Trophoblast cell (in vitro differentiated cells and primary cell): ENCODE data around the gene DPH1.

Experiments used
- DNase-seq, 2 donors: peaks; one replicate each; pipeline ENCODE4 v3.0.0-alpha.2; 2016
- H2AFZ ChIP-seq: 2 replicates; pipeline ENCODE4 v1.6.1; 2013; ENCODE audit warnings: low read length, moderate library complexity, mild to moderate bottlenecking; ENCODE audit not compliant: insufficient read depth, poor library complexity
- H2AK5ac ChIP-seq: 2 replicates; pipeline ENCODE4 v1.6.1; 2013; ENCODE audit warnings: mild to moderate bottlenecking, low read length
- H2BK120ac ChIP-seq: 2 replicates; pipeline ENCODE4 v1.6.1; 2013; ENCODE audit warnings: low read length, mild to moderate bottlenecking, moderate library complexity; ENCODE audit not compliant: insufficient read depth, poor library complexity
- H2BK12ac ChIP-seq: 2 replicates; pipeline ENCODE4 v1.6.1; 2013; ENCODE audit warnings: mild to moderate bottlenecking, low read length, moderate library complexity
- H2BK5ac ChIP-seq: 2 replicates; pipeline ENCODE4 v1.6.1; 2013; ENCODE audit warnings: low read length, low read depth, moderate library complexity, mild to moderate bottlenecking; ENCODE audit not compliant: poor library complexity
- H3K14ac ChIP-seq: 2 replicates; pipeline ENCODE4 v1.6.1; 2013; ENCODE audit warnings: mild to moderate bottlenecking, low read length
- H3K18ac ChIP-seq: 2 replicates; pipeline ENCODE4 v1.6.1; 2013; ENCODE audit warnings: mild to moderate bottlenecking, low read length
- H3K23ac ChIP-seq: 2 replicates; pipeline ENCODE4 v1.6.1; 2013; ENCODE audit warnings: low read length
- H3K27ac ChIP-seq: 2 replicates; pipeline ENCODE4 v1.5.1; 2013; ENCODE audit warnings: low read depth, mild to moderate bottlenecking, inconsistent platforms, low read length, moderate library complexity
- H3K27me3 ChIP-seq: 2 replicates; pipeline ENCODE4 v1.6.1; 2013; ENCODE audit warnings: inconsistent platforms, mild to moderate bottlenecking, low read length, moderate library complexity; ENCODE audit not compliant: insufficient read depth
- H3K36me3 ChIP-seq, 2 experiments: 1 replicate in 1 of 2; 2 replicates in 1 of 2; pipeline ENCODE4 v1.6.1; 2013; ENCODE audit warnings: low read length in 2 of 2, mild to moderate bottlenecking in 2 of 2, moderate library complexity in 1 of 2; ENCODE audit not compliant: insufficient read depth in 2 of 2, control insufficient read depth in 1 of 2
- H3K4ac ChIP-seq: 2 replicates; pipeline ENCODE4 v1.6.1; 2013; ENCODE audit warnings: low read depth, mild to moderate bottlenecking, low read length, moderate library complexity
- H3K4me1 ChIP-seq, 2 experiments: 1 replicate in 1 of 2; 2 replicates in 1 of 2; pipeline ENCODE4 v1.6.1; 2013; ENCODE audit warnings: low read length in 2 of 2, mild to moderate bottlenecking in 2 of 2, moderate library complexity in 1 of 2; ENCODE audit not compliant: insufficient read depth in 2 of 2, control insufficient read depth in 1 of 2
- H3K4me2 ChIP-seq: 2 replicates; pipeline ENCODE4 v1.6.1; 2013; ENCODE audit warnings: inconsistent platforms, mild to moderate bottlenecking, low read length, moderate library complexity
- H3K4me3 ChIP-seq: 2 replicates; pipeline ENCODE4 v1.5.1; 2013; ENCODE audit warnings: mild to moderate bottlenecking, low read depth, low read length, inconsistent platforms
- H3K79me1 ChIP-seq: one replicate; pipeline ENCODE4 v1.6.1; 2013; ENCODE audit warnings: low read length
- H3K79me2 ChIP-seq: 2 replicates; pipeline ENCODE4 v1.6.1; 2013; ENCODE audit warnings: low read length, mild to moderate bottlenecking; ENCODE audit not compliant: control insufficient read depth, insufficient read depth, poor library complexity
- H3K9ac ChIP-seq: 2 replicates; pipeline ENCODE4 v1.6.1; 2013; ENCODE audit warnings: mild to moderate bottlenecking, low read length
- H3K9me3 ChIP-seq: 2 replicates; pipeline ENCODE4 v1.6.1; 2013; ENCODE audit warnings: low read depth, mild to moderate bottlenecking, control low read depth, inconsistent platforms, low read length; ENCODE audit not compliant: insufficient read depth
- H4K12ac ChIP-seq: 2 replicates; pipeline ENCODE4 v1.6.1; 2013; ENCODE audit warnings: low read depth, mild to moderate bottlenecking, low read length, moderate library complexity
- H4K8ac ChIP-seq: 2 replicates; pipeline ENCODE4 v1.6.1; 2013; ENCODE audit warnings: low read depth, mild to moderate bottlenecking, low read length, moderate library complexity
- H4K91ac ChIP-seq: one replicate; pipeline ENCODE4 v1.6.1; 2013; ENCODE audit warnings: low read depth, mild to moderate bottlenecking, low read length, moderate library complexity
- WGBS: extraction: QIAGEN DNeasy Blood & Tissue Kit; methylation state at CpG from one replicate; pipeline ENCODE4 v1.1.7; 2013; ENCODE audit warnings: missing lambda C conversion rate; ENCODE audit not compliant: insufficient read length, insufficient coverage; ENCODE audit errors: extremely low coverage; 5-methylcytosine and 5-hydroxymethylcytosine counted together

DPH1 gene

GRCh38 chr17:2064980-2065785 lies 35.2 kb downstream of the DPH1 start:
- peak overlapping the region; percentile 16 for H2BK12ac ChIP-seq
- H4K8ac ChIP-seq = peak overlapping the region; percentile 14
- H3K23ac ChIP-seq = no peak overlapping the region
- no peaks in the 10 kb centered on the region for H3K27me3 ChIP-seq
- H3K4ac ChIP-seq = no peak overlapping the region
- H4K91ac ChIP-seq = peak overlapping the region; percentile 60
- H3K4me3 ChIP-seq = no peak overlapping the region
- H4K12ac ChIP-seq = no peak overlapping the region
- H3K9me3 ChIP-seq = no peaks in the 10 kb centered on the region
- peak overlapping the region; percentile 50 for H2AK5ac ChIP-seq
- H3K4me2 ChIP-seq = no peak overlapping the region
- H3K36me3 ChIP-seq = peaks cover 22% of the 10 kb centered on the region in 2 experiments
- no peak overlapping the region for H3K18ac ChIP-seq
- H2BK5ac ChIP-seq = no peak overlapping the region
- peak overlapping the region; percentile 16 for H3K27ac ChIP-seq
- peaks cover 30% of the 10 kb centered on the region for H3K79me1 ChIP-seq
- no peak overlapping the region for H3K9ac ChIP-seq
- peaks cover 9% of the 10 kb centered on the region for H3K79me2 ChIP-seq
- peak overlapping the region; percentile 16 for H2BK120ac ChIP-seq
- peak; percentile 32 to 43 for DNase-seq
- H3K14ac ChIP-seq = peak overlapping the region; percentile 13
- peaks cover 54 to 61% of the 10 kb centered on the region in 2 experiments for H3K4me1 ChIP-seq
- H2AFZ ChIP-seq = no peak overlapping the region
- no CpG with 5 or more reads among the region's 24 CpGs for WGBS

- H3K79me2 ChIP-seq = peaks cover 9% of the 10 kb centered on the region
- no peak overlapping the region for H3K4ac ChIP-seq
- H4K91ac ChIP-seq = peak overlapping the region; percentile 60
- WGBS = no CpG with 5 or more reads among the region's 10 CpGs
- H4K12ac ChIP-seq = no peak overlapping the region
- DNase-seq = no peak
- no peak overlapping the region for H2AFZ ChIP-seq
- H2BK120ac ChIP-seq = peak overlapping the region; percentile 12
- peak overlapping the region; percentile 24 for H2BK5ac ChIP-seq
- peak overlapping the region; percentile 10 for H4K8ac ChIP-seq
- H3K4me1 ChIP-seq = peaks cover 56 to 61% of the 10 kb centered on the region in 2 experiments
- H3K23ac ChIP-seq = no peak overlapping the region
- H3K79me1 ChIP-seq = peaks cover 30% of the 10 kb centered on the region
- peak overlapping the region; percentile 74 for H3K27ac ChIP-seq
- H3K36me3 ChIP-seq = peaks cover 18 to 21% of the 10 kb centered on the region in 2 experiments
- peak overlapping the region; percentile 24 for H3K4me2 ChIP-seq
- H3K4me3 ChIP-seq = no peak overlapping the region
- H3K27me3 ChIP-seq = no peaks in the 10 kb centered on the region
- no peaks in the 10 kb centered on the region for H3K9me3 ChIP-seq
- peak overlapping the region; percentile 40 for H3K18ac ChIP-seq
- H2BK12ac ChIP-seq = peak overlapping the region; percentile 20
- H3K14ac ChIP-seq = peak overlapping the region; percentile 12
- H2AK5ac ChIP-seq = peak overlapping the region; percentile 24
- H3K9ac ChIP-seq = no peak overlapping the region
These were observed 36.0 kb downstream of the DPH1 start for GRCh38 chr17:2065949-2066400.

- H3K27me3 ChIP-seq = no peaks in the 10 kb centered on the region
- peaks cover 16 to 26% of the 10 kb centered on the region in 2 experiments for H3K36me3 ChIP-seq
- peak overlapping the region; percentile 73 for H2BK120ac ChIP-seq
- peaks cover 30% of the 10 kb centered on the region for H3K79me1 ChIP-seq
- H3K4me3 ChIP-seq = no peak overlapping the region
- peak overlapping the region; percentile 24 for H3K4me2 ChIP-seq
- peak overlapping the region; percentile 81 for H2AK5ac ChIP-seq
- H3K27ac ChIP-seq = peak overlapping the region; percentile 74
- H4K8ac ChIP-seq = peak overlapping the region; percentile 57
- no peak for DNase-seq
- peak overlapping the region; percentile 50 for H3K4ac ChIP-seq
- H3K23ac ChIP-seq = no peak overlapping the region
- no peak overlapping the region for H2AFZ ChIP-seq
- peak overlapping the region; percentile 77 for H3K14ac ChIP-seq
- peaks cover 9% of the 10 kb centered on the region for H3K79me2 ChIP-seq
- peak overlapping the region; percentile 89 for H4K91ac ChIP-seq
- H2BK5ac ChIP-seq = peak overlapping the region; percentile 90
- peak overlapping the region; percentile 66 for H3K18ac ChIP-seq
- peak overlapping the region; percentile 81 for H2BK12ac ChIP-seq
- H3K9ac ChIP-seq = no peak overlapping the region
- no CpG with 5 or more reads among the region's 14 CpGs for WGBS
- peak overlapping the region; percentile 24 for H4K12ac ChIP-seq
- H3K9me3 ChIP-seq = no peaks in the 10 kb centered on the region
- H3K4me1 ChIP-seq = peaks cover 53 to 66% of the 10 kb centered on the region in 2 experiments
These were observed 37.2 kb downstream of the DPH1 start for GRCh38 chr17:2067048-2067561.

- H3K27ac ChIP-seq = peak overlapping the region; percentile 74
- H2BK5ac ChIP-seq = peak overlapping the region; percentile 90
- no peak overlapping the region for H2AFZ ChIP-seq
- peak overlapping the region; percentile 66 for H3K18ac ChIP-seq
- peaks cover 51 to 63% of the 10 kb centered on the region in 2 experiments for H3K4me1 ChIP-seq
- H3K9me3 ChIP-seq = no peaks in the 10 kb centered on the region
- DNase-seq = no peak
- no peak overlapping the region for H3K4me2 ChIP-seq
- no peaks in the 10 kb centered on the region for H3K27me3 ChIP-seq
- no peak overlapping the region for H4K12ac ChIP-seq
- peaks cover 9% of the 10 kb centered on the region for H3K79me2 ChIP-seq
- H2AK5ac ChIP-seq = peak overlapping the region; percentile 81
- H3K14ac ChIP-seq = peak overlapping the region; percentile 77
- H3K23ac ChIP-seq = no peak overlapping the region
- no peak overlapping the region for H3K4me3 ChIP-seq
- peak overlapping the region; percentile 81 for H2BK12ac ChIP-seq
- WGBS = no CpG with 5 or more reads among the region's 5 CpGs
- H4K8ac ChIP-seq = peak overlapping the region; percentile 57
- peaks cover 29% of the 10 kb centered on the region for H3K79me1 ChIP-seq
- H2BK120ac ChIP-seq = peak overlapping the region; percentile 73
- H4K91ac ChIP-seq = peak overlapping the region; percentile 89
- peaks cover 16 to 26% of the 10 kb centered on the region in 2 experiments for H3K36me3 ChIP-seq
- no peak overlapping the region for H3K9ac ChIP-seq
- peak overlapping the region; percentile 50 for H3K4ac ChIP-seq
These were observed 37.7 kb downstream of the DPH1 start for GRCh38 chr17:2067608-2068024.
